Measurements from ENCODE around the gene NCAM1. TPM values are rescaled to one million over a fixed set of nuclear protein-coding genes. Genes with fewer than 3 reads are reported as not detected.

The NCAM1 gene
- total RNA-seq, 3 donors from 2014 or later = 3.6 to 17.9 (median 6.1) TPM

GRCh38 chr11:113274713-113275582 lies 313.7 kb downstream of the NCAM1 start:
- no peak overlapping the region for H3K4me3 ChIP-seq
- no peak for TF ChIP-seq POLR2AphosphoS5 (IDR thresholded peaks at IDR 0.05)
- no peak for TF ChIP-seq CTCF (IDR thresholded peaks at IDR 0.05)
- TF ChIP-seq POLR2A (IDR thresholded peaks at IDR 0.05) = no peak

GRCh38 chr11:113275602-113276001 lies 314.4 kb downstream of the NCAM1 start:
- TF ChIP-seq POLR2AphosphoS5 (IDR thresholded peaks at IDR 0.05) (no peak), POLR2A (IDR thresholded peaks at IDR 0.05) (no peak)
- intact Hi-C loops (cut with DNase I; ENCODE audit: low total_unique reads) = no loop called here
- H3K36me3 ChIP-seq = no peaks in the 10 kb centered on the region
- H3K9me3 ChIP-seq = no peaks in the 10 kb centered on the region
- DNase-seq (ENCODE audit: low spot score in 2 of 2) = no peak
- H3K27ac ChIP-seq = no peak overlapping the region
- no peaks in the 10 kb centered on the region for H3K4me1 ChIP-seq
- H3K27me3 ChIP-seq = no peaks in the 10 kb centered on the region
- no peak overlapping the region for H3K4me3 ChIP-seq

More at GRCh38 chr11:113274713-113275582, 313.7 kb downstream of the NCAM1 start:
- intact Hi-C loops (cut with DNase I; ENCODE audit: low total_unique reads) = no loop called here
- Histone ChIP-seq H3K9me3 (no peaks in the 10 kb centered on the region), H3K27ac (no peak overlapping the region), H3K27me3 (no peaks in the 10 kb centered on the region), H3K4me1 (no peaks in the 10 kb centered on the region), H3K36me3 (no peaks in the 10 kb centered on the region)
- no peak for DNase-seq (ENCODE audit: low spot score in 2 of 2)

- Histone ChIP-seq H3K4me3 (no peak overlapping the region), H3K9me3 (no peaks in the 10 kb centered on the region), H3K36me3 (no peaks in the 10 kb centered on the region), H3K27me3 (no peaks in the 10 kb centered on the region), H3K4me1 (no peaks in the 10 kb centered on the region), H3K27ac (no peak overlapping the region)
- intact Hi-C loops (cut with DNase I; ENCODE audit: low total_unique reads) = no loop called here
- DNase-seq (ENCODE audit: low spot score in 2 of 2) = no peak
- no peak for TF ChIP-seq POLR2AphosphoS5 (IDR thresholded peaks at IDR 0.05)
Observed at GRCh38 chr11:113276466-113276865, 315.2 kb downstream of the NCAM1 start.

GRCh38 chr11:113277907-113278306 lies 316.7 kb downstream of the NCAM1 start:
- H3K4me1 ChIP-seq = no peaks in the 10 kb centered on the region

GRCh38 chr11:113278481-113278880 lies 317.3 kb downstream of the NCAM1 start:
- intact Hi-C loops (cut with DNase I; ENCODE audit: low total_unique reads) = no loop called here
- no peak for DNase-seq (ENCODE audit: low spot score in 2 of 2)
- TF ChIP-seq CTCF (IDR thresholded peaks at IDR 0.05) (no peak), POLR2A (IDR thresholded peaks at IDR 0.05) (no peak), POLR2AphosphoS5 (IDR thresholded peaks at IDR 0.05) (no peak)

More at GRCh38 chr11:113277907-113278306, 316.7 kb downstream of the NCAM1 start:
- Histone ChIP-seq H3K27me3 (no peaks in the 10 kb centered on the region), H3K4me3 (no peak overlapping the region), H3K36me3 (no peaks in the 10 kb centered on the region), H3K9me3 (no peaks in the 10 kb centered on the region), H3K27ac (no peak overlapping the region)
- intact Hi-C loops (cut with DNase I; ENCODE audit: low total_unique reads) = no loop called here
- TF ChIP-seq POLR2AphosphoS5 (IDR thresholded peaks at IDR 0.05) = no peak
- no peak for TF ChIP-seq POLR2A (IDR thresholded peaks at IDR 0.05)
- no peak for TF ChIP-seq CTCF (IDR thresholded peaks at IDR 0.05)
- no peak for DNase-seq (ENCODE audit: low spot score in 2 of 2)

GRCh38 chr11:113278925-113279324 lies 317.7 kb downstream of the NCAM1 start:
- TF ChIP-seq CTCF (IDR thresholded peaks at IDR 0.05) (no peak), POLR2AphosphoS5 (IDR thresholded peaks at IDR 0.05) (no peak)
- no peaks in the 10 kb centered on the region for H3K36me3 ChIP-seq
- no peak overlapping the region for H3K4me3 ChIP-seq
- no peak for DNase-seq (ENCODE audit: low spot score in 2 of 2)
- no peaks in the 10 kb centered on the region for H3K4me1 ChIP-seq
- intact Hi-C loops (cut with DNase I; ENCODE audit: low total_unique reads) = no loop called here
- H3K27me3 ChIP-seq = no peaks in the 10 kb centered on the region
- no peak overlapping the region for H3K27ac ChIP-seq
- no peaks in the 10 kb centered on the region for H3K9me3 ChIP-seq

More at GRCh38 chr11:113278481-113278880, 317.3 kb downstream of the NCAM1 start:
- no peaks in the 10 kb centered on the region for H3K27me3 ChIP-seq
- no peak overlapping the region for H3K27ac ChIP-seq
- no peaks in the 10 kb centered on the region for H3K4me1 ChIP-seq
- no peak overlapping the region for H3K4me3 ChIP-seq
- H3K36me3 ChIP-seq = no peaks in the 10 kb centered on the region
- no peaks in the 10 kb centered on the region for H3K9me3 ChIP-seq
